Neural crest cell (in vitro differentiated cells): Measurements from ENCODE around the gene BCL2L2. TPM values are rescaled to one million over a fixed set of nuclear protein-coding genes. Genes with fewer than 3 reads are reported as not detected.
"Not testable (repeated sequence)": the region's sequence is repeated elsewhere in the genome, so short reads cannot be mapped to it uniquely, and the experiment has no call there.

Experiments
- DNase-seq: peaks from one replicate; pipeline ENCODE4 v3.0.0; 2021; ENCODE audit warnings: low read depth, mixed read lengths, low spot score
- H3K27ac Mint-ChIP-seq: one replicate; pipeline ENCODE4 v1.8.0; 2021; ENCODE audit warnings: mild to moderate bottlenecking, mixed read lengths; ENCODE audit not compliant: unreplicated experiment
- H3K27me3 Mint-ChIP-seq: 2 replicates; pipeline ENCODE4 v1.8.0; 2021; ENCODE audit warnings: low read depth, mild to moderate bottlenecking, mixed read lengths
- H3K36me3 Mint-ChIP-seq: 2 replicates; pipeline ENCODE4 v1.8.0; 2021; ENCODE audit warnings: low read depth, mild to moderate bottlenecking, mixed read lengths
- H3K4me1 Mint-ChIP-seq: 2 replicates; pipeline ENCODE4 v1.8.0; 2021; ENCODE audit warnings: mixed read lengths
- H3K4me3 Mint-ChIP-seq: one replicate; pipeline ENCODE4 v1.8.0; 2021; ENCODE audit warnings: mild to moderate bottlenecking, mixed read lengths
- H3K9me3 Mint-ChIP-seq: 2 replicates; pipeline ENCODE4 v1.8.0; 2021; ENCODE audit warnings: mixed read lengths
- total RNA-seq: library from RNA; stranded (reverse); gene quantifications from 2 replicates; pipeline ENCODE4 v1.2.1, GENCODE V29; 2021
- TF ChIP-seq, protein P1 (sequence below): fragments of 200-600 bp; sonication (generic); conservative IDR thresholded peaks from 2 replicates; pipeline ENCODE4 v1.5.0; 2021; ENCODE audit warnings: antibody characterized with exemption, mild to moderate bottlenecking

Gene BCL2L2
- total RNA-seq, 1 donor from 2014 or later: 24.8 TPM

DNA sequence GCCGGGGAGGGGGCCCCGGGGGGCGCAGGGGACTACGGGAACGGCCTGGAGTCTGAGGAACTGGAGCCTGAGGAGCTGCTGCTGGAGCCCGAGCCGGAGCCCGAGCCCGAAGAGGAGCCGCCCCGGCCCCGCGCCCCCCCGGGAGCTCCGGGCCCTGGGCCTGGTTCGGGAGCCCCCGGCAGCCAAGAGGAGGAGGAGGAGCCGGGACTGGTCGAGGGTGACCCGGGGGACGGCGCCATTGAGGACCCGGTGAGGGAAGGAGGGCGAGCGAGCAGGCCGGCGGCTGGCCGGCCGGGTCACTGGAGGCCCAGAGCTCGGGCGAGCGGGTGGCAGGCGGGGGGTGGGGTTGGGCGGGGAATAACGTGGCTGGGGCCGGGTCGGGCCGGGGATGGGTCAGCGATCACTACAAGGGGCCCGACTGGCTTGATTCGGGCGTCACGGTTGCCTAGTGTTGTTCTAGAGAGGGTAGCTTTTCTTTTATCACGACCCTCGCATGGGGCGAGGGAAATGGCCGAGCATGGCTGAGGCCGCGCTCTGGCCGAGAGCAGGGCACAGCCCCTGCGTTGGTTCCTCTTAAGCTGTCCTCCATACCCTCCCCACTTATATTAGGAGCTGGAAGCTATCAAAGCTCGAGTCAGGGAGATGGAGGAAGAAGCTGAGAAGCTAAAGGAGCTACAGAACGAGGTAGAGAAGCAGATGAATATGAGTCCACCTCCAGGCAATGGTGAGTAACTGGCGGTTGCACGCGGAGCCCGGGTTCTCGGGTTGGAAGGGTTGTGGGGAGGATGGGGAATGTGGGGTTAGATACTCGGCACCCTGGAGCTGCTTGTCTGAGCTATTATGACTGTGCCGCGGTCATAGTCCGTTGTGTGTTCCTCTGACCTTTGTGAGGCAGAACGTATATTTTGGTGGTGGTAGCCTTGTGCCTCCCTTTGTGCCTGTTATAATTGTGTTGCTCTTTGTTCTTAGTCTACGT lies 15.2 kb downstream of the BCL2L2 start:
- H3K9me3 Mint-ChIP-seq: peaks cover 4% of the 10 kb centered on the region
- H3K4me3 Mint-ChIP-seq: peak overlapping the region; percentile 100
- peaks cover 5% of the 10 kb centered on the region for H3K27me3 Mint-ChIP-seq
- TF ChIP-seq, protein P1, sequence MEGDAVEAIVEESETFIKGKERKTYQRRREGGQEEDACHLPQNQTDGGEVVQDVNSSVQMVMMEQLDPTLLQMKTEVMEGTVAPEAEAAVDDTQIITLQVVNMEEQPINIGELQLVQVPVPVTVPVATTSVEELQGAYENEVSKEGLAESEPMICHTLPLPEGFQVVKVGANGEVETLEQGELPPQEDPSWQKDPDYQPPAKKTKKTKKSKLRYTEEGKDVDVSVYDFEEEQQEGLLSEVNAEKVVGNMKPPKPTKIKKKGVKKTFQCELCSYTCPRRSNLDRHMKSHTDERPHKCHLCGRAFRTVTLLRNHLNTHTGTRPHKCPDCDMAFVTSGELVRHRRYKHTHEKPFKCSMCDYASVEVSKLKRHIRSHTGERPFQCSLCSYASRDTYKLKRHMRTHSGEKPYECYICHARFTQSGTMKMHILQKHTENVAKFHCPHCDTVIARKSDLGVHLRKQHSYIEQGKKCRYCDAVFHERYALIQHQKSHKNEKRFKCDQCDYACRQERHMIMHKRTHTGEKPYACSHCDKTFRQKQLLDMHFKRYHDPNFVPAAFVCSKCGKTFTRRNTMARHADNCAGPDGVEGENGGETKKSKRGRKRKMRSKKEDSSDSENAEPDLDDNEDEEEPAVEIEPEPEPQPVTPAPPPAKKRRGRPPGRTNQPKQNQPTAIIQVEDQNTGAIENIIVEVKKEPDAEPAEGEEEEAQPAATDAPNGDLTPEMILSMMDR: no peak
- H3K27ac Mint-ChIP-seq: peak overlapping the region; percentile 99
- peak; percentile 44 for DNase-seq
- H3K4me1 Mint-ChIP-seq: peaks cover 32% of the 10 kb centered on the region
- peaks cover 29% of the 10 kb centered on the region for H3K36me3 Mint-ChIP-seq

DNA sequence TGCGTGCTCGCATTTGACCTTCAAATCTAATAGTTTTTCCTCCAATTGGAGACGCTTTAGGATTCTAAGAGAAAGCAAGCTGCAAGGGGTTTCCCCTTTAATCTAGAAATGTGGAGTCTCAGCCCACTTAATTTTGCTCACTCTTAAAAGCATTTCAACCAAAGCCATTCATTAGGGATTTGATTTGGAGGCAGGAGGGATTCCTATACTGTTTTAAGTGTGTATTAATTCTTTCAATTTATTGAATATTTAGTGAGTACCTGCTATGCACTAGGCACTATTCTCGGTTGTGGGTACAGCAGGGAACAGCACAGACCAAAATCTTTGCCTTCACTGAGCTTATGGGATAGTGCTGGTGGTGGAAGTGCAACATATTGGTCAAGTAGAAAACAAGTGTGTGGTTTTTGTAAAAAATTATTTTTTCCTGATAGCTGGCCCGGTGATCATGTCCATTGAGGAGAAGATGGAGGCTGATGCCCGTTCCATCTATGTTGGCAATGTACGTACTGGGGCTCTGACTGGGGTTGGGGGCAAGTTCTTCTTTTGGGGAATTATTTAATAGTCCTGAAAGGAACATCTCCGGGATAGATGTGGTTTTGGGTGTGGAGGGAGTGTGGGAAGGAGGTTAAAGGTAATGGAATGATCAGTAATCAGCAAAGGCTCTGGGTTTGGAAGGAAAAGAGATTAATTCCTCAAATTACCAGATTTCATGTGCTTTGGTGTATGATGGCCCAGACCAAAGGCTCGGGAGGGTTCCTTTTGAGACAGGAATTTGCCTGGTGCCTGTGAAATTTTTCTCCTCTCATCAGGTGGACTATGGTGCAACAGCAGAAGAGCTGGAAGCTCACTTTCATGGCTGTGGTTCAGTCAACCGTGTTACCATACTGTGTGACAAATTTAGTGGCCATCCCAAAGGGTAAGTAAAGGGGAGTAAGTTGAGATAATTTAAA lies 16.2 kb downstream of the BCL2L2 start:
- H3K9me3 Mint-ChIP-seq: peaks cover 4% of the 10 kb centered on the region
- H3K4me1 Mint-ChIP-seq: peaks cover 33% of the 10 kb centered on the region
- H3K4me3 Mint-ChIP-seq: peak overlapping the region; percentile 100

DNA sequence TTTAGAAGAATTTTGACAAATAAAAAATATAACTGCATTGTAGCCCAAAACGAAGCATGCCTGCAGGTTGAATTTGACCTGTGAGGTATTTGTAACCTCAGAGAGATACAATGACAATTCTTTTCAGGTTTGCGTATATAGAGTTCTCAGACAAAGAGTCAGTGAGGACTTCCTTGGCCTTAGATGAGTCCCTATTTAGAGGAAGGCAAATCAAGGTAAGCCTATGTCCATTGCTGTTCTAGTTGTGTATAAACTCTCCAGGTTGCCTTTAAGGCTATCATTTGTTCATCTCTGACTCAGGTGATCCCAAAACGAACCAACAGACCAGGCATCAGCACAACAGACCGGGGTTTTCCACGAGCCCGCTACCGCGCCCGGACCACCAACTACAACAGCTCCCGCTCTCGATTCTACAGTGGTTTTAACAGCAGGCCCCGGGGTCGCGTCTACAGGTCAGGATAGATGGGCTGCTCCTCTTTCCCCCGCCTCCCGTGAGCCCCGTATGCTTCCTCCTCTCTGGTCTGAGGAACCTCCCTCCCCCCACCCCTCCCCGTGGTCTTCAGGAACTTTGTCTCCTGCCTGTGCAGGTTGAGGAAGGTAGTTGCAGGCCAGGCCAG lies 17.3 kb downstream of the BCL2L2 start:
- H3K4me3 Mint-ChIP-seq: peak overlapping the region; percentile 100
- H3K9me3 Mint-ChIP-seq: peaks cover 4% of the 10 kb centered on the region
- no peak for DNase-seq
- peaks cover 36% of the 10 kb centered on the region for H3K4me1 Mint-ChIP-seq
- H3K36me3 Mint-ChIP-seq: peaks cover 29% of the 10 kb centered on the region
- peaks cover 5% of the 10 kb centered on the region for H3K27me3 Mint-ChIP-seq
- no peak overlapping the region for H3K27ac Mint-ChIP-seq
- TF ChIP-seq, protein P1: no peak

More for the DNA sequence above, 16.2 kb downstream of the BCL2L2 start:
- Mint-ChIP-seq H3K36me3 (peaks cover 29% of the 10 kb centered on the region), H3K27me3 (peaks cover 5% of the 10 kb centered on the region), H3K27ac (peak overlapping the region; percentile 99)
- TF ChIP-seq, protein P1: no peak
- DNase-seq: no peak

DNA sequence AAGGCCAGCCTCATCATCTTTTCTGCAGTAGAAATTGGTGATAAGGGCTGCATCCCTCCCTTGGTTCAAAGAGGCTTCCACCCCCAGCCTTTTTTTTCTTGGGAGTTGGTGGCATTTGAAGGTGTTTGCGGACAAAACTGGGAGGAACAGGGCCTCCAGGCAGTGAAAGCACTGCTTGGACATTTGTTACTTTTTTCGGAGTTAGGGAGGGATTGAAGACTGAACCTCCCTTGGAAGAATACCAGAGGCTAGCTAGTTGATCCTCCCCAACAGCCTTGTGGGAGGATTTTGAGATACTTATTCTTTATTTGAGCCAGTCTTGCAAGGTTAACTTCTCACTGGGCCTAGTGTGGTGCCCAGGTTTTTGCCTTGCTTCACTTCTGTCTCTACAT lies 17.8 kb downstream of the BCL2L2 start:
- no peak overlapping the region for H3K27ac Mint-ChIP-seq
- H3K36me3 Mint-ChIP-seq: peaks cover 29% of the 10 kb centered on the region
- H3K4me3 Mint-ChIP-seq: peak overlapping the region; percentile 73
- H3K4me1 Mint-ChIP-seq: peaks cover 35% of the 10 kb centered on the region
- H3K27me3 Mint-ChIP-seq: peaks cover 5% of the 10 kb centered on the region
- peaks cover 4% of the 10 kb centered on the region for H3K9me3 Mint-ChIP-seq
- DNase-seq: no peak
- TF ChIP-seq, protein P1: no peak

DNA sequence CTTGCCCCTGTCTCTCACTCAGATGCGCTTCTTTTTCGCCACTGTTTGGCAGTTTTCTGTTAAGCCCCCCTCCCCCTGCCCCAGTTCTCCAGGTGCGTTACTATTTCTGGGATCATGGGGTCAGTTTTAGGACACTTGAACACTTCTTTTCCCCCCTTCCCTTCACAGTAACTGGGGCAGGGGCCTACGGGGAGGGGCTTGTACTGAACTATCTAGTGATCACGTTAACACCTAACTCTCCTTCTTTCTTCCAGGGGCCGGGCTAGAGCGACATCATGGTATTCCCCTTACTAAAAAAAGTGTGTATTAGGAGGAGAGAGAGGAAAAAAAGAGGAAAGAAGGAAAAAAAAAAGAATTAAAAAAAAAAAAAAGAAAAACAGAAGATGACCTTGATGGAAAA lies 18.4 kb downstream of the BCL2L2 start:
- no peak for DNase-seq
- H3K4me3 Mint-ChIP-seq: peak overlapping the region; percentile 73
- H3K36me3 Mint-ChIP-seq: peaks cover 23% of the 10 kb centered on the region
- H3K9me3 Mint-ChIP-seq: peaks cover 2% of the 10 kb centered on the region
- H3K27ac Mint-ChIP-seq: no peak overlapping the region
- TF ChIP-seq, protein P1: no peak
- H3K4me1 Mint-ChIP-seq: peaks cover 30% of the 10 kb centered on the region
- H3K27me3 Mint-ChIP-seq: peaks cover 5% of the 10 kb centered on the region

DNA sequence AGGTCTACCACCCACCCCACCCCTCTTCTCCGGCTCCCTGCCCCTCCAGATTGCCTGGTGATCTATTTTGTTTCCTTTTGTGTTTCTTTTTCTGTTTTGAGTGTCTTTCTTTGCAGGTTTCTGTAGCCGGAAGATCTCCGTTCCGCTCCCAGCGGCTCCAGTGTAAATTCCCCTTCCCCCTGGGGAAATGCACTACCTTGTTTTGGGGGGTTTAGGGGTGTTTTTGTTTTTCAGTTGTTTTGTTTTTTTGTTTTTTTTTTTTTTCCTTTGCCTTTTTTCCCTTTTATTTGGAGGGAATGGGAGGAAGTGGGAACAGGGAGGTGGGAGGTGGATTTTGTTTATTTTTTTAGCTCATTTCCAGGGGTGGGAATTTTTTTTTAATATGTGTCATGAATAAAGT lies 19.1 kb downstream of the BCL2L2 start:
- H3K9me3 Mint-ChIP-seq, H3K27me3 Mint-ChIP-seq, H3K27ac Mint-ChIP-seq, DNase-seq: not testable (repeated sequence)
- Mint-ChIP-seq H3K36me3 (peaks cover 19% of the 10 kb centered on the region), H3K4me3 (peak overlapping the region; percentile 70), H3K4me1 (peaks cover 22% of the 10 kb centered on the region)
